ENCODE results near the gene TANK. TPM values are rescaled to one million over a fixed set of nuclear protein-coding genes. Genes with fewer than 3 reads are reported as not detected.

Gene TANK
- total and polyA plus RNA-seq, 2 of the 8 experiments (the other 6 are each of a cell fraction or from before 2014, with no cell fraction given), result 7.0 to 26.1 TPM

GRCh38 chr2:161199912-161200701 lies 39.9 kb downstream of the TANK start:
- FAIRE-seq (peak; percentile 69), DNase-seq (ENCODE audit: low read depth in 1 of 2, low spot score in 2 of 2) (no peak)
- H3K23ac ChIP-seq (ENCODE audit: insufficient read length), result no peak overlapping the region
- no peak overlapping the region; the same call in 1 of the 2 replicates for H4K8ac ChIP-seq (ENCODE audit: extremely low read depth, insufficient read depth, low read length)
- H3K36me3 ChIP-seq (ENCODE audit: control insufficient read depth in 2 of 4, insufficient read depth in 4 of 4, low read length in 3 of 4), result peaks cover 0 to 8% (median 1%) of the 10 kb centered on the region in 4 experiments; a peak in 2 of 8 replicates
- H4K91ac ChIP-seq (replicated peaks; ENCODE audit: insufficient read length, low read length), result no peak overlapping the region
- no peak overlapping the region for H2BK5ac ChIP-seq (ENCODE audit: low read depth, low read length)
- no peaks in the 10 kb centered on the region for H3K9me3 ChIP-seq (ENCODE audit: insufficient read depth in 2 of 2, low read depth in 1 of 2, low read length in 1 of 2)
- H2BK12ac ChIP-seq (ENCODE audit: low read depth, low read length), result no peak overlapping the region
- no peaks in the 10 kb centered on the region for H3K27me3 ChIP-seq (replicated peaks in 1 of 4; ENCODE audit: control insufficient read depth in 3 of 4, extremely low read depth in 1 of 4, insufficient read depth in 3 of 4, low read length in 3 of 4)
- ChIA-PET CTCF (ENCODE audit: partially characterized antibody) (no interaction called here), POLR2A (ENCODE audit: partially characterized antibody) (no interaction called here)
- TF ChIP-seq ATF2 (IDR thresholded peaks at IDR 0.05; ENCODE audit: low read length) (no peak), KDM4A (IDR thresholded peaks at IDR 0.05; ENCODE audit: low read depth, low read length, severe bottlenecking) (no peak), KDM5A (IDR thresholded peaks at IDR 0.05; ENCODE audit: low read length) (no peak), SP2 (IDR thresholded peaks at IDR 0.05; ENCODE audit: low read length) (no peak), RXRA (IDR thresholded peaks at IDR 0.05; ENCODE audit: insufficient read depth, low read depth, low read length) (no peak)
- no peak overlapping the region for H3K4me3 ChIP-seq (ENCODE audit: extremely low read depth in 1 of 4, insufficient read depth in 2 of 4, low read depth in 3 of 4, low read length in 4 of 4)
- WGBS, 2 experiments (ENCODE audit: extremely low coverage in 1 of 2, insufficient coverage in 1 of 2, insufficient read length in 1 of 2, insufficient replicate concordance in 2 of 2, low coverage in 1 of 2, low lambda C conversion rate in 2 of 2, missing lambda C conversion rate in 1 of 2), result 82% methylated on average over 4 of the region's 4 CpGs; no CpG with 5 or more reads in 1 of the 2 experiments
- no peak overlapping the region for H2BK20ac ChIP-seq (ENCODE audit: low read length)
- no peak overlapping the region for H2AFZ ChIP-seq (ENCODE audit: low read length)
- H2BK15ac ChIP-seq (ENCODE audit: low read length), result no peak overlapping the region
- no peaks in the 10 kb centered on the region for H3K23me2 ChIP-seq (ENCODE audit: low read depth, low read length)
- H3K4me2 ChIP-seq (ENCODE audit: insufficient read depth in 1 of 2, low read depth in 2 of 2, low read length in 2 of 2), result no peak overlapping the region
- H3K9ac ChIP-seq (replicated peaks in 1 of 4; ENCODE audit: extremely low read depth in 1 of 4, low read depth in 3 of 4, low read length in 3 of 4), result no peak overlapping the region
- no peaks in the 10 kb centered on the region for H3K79me1 ChIP-seq (ENCODE audit: low read depth, low read length)
- H2BK120ac ChIP-seq (replicated peaks; ENCODE audit: low read depth, low read length), result no peak overlapping the region
- H3K56ac ChIP-seq (replicated peaks; ENCODE audit: insufficient read length, low read depth, low read length), result no peak overlapping the region
- H3K4ac ChIP-seq (replicated peaks; ENCODE audit: insufficient read length, low read depth, low read length), result no peak overlapping the region
- no peaks in the 10 kb centered on the region for H3K4me1 ChIP-seq (replicated peaks in 1 of 4; ENCODE audit: control insufficient read depth in 3 of 4, insufficient read depth in 4 of 4, low read length in 3 of 4)
- H2AK5ac ChIP-seq (ENCODE audit: low read depth, low read length), result no peak overlapping the region
- no peak overlapping the region for H3K18ac ChIP-seq (ENCODE audit: extremely low read depth, low read length)
- peaks cover 0 to 2% of the 10 kb centered on the region in 2 experiments for H4K20me1 ChIP-seq (replicated peaks in 1 of 2; ENCODE audit: control insufficient read depth in 1 of 2, insufficient read depth in 2 of 2, low read length in 2 of 2)
- no peaks in the 10 kb centered on the region for H3K79me2 ChIP-seq (ENCODE audit: control insufficient read depth in 1 of 2, insufficient read depth in 2 of 2, low read length in 2 of 2)
- H3K27ac ChIP-seq (ENCODE audit: low read depth, low read length), result no peak overlapping the region
- no peak overlapping the region for H3K14ac ChIP-seq (ENCODE audit: insufficient read length)
- H4K5ac ChIP-seq (ENCODE audit: insufficient read length, low read depth, low read length), result no peak overlapping the region

All from H1 (cell line).